Lung microvascular endothelial cell (primary cell): ENCODE data around the gene HTR3B. TPM values are rescaled to one million over a fixed set of nuclear protein-coding genes. Genes with fewer than 3 reads are reported as not detected.
A peak's percentile ranks its signal among the peaks of the same experiment; 100 is the strongest.
"Not testable (repeated sequence)": the region's sequence is repeated elsewhere in the genome, so short reads cannot be mapped to it uniquely, and the experiment has no call there.

Source experiments
- DNase-seq, 2 donors: peaks; one replicate each; pipeline versions ENCODE4 v3.0.0 to v3.0.0-alpha.2; 2010; ENCODE audit warnings: low read depth in 2 of 2
- total RNA-seq: library from RNA; depleted of rRNA; stranded (reverse); fragments of >200 nt; gene quantifications from 2 replicates; pipeline ENCODE4 v1.2.1, GENCODE V29; 2014

The HTR3B gene
- total RNA-seq, 1 donor from 2014 or later = not detected

DNA sequence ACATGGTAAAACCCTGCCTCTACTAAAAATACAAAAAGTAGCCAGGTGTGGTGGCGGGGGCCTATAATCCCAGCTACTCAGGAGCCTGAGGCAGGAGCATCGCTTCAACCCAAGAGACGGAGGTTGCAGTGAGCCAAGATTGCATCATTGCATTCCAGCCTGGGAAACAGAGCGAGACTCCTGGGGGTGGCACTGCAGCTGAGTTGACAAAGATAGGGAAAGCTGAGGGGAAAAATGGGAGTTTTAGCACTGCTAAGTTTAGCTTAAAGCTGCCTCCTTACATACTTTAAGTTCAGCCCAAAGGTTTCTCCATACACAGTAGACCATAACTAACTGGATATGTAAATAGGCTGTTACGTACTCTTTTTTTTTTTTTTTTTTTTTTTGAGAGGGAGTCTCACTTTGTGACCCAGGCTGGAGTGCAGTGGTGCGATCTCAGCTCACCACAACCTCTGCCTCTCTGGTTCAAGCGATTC is 20.2 kb upstream of the HTR3B start:
- no peak for DNase-seq

DNA sequence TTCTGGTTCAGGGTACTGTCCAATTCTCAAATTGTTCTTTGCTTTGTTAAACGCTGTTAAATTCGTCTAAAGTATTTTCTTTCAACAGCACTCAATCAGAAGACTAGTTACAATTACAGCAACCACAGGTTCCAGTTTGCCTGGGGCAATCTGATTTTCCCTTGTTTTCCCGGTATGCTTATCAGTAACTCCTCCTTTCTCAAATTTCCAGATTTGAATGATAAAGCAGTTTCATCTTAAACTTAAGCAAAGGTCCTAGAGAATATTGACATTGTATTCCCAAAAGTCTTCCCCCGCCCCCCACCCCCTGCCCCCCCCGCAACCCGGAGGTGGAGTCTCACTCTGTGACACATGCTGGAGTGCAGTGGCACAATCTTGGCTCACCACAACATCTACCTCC is 18.7 kb upstream of the HTR3B start:
- DNase-seq = no peak

DNA sequence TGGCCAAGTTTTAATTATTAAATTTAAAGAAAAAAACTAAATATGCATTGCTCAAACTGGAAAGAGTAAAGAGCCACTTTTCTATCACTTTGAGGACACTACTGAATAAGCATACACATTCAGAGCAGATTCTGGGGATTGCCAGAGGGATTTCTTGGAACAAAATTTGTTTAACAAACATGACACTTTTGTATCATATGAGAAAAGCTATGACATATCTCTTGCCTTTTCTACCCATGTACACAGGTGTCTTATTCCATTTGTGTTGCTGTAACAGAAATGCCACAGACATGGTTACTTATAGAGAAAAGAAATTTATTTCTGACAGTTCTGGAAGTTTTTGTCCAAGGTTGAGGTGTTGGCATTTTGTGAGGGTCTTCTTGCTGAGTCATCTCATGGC is 15.7 kb upstream of the HTR3B start:
- DNase-seq = no peak

DNA sequence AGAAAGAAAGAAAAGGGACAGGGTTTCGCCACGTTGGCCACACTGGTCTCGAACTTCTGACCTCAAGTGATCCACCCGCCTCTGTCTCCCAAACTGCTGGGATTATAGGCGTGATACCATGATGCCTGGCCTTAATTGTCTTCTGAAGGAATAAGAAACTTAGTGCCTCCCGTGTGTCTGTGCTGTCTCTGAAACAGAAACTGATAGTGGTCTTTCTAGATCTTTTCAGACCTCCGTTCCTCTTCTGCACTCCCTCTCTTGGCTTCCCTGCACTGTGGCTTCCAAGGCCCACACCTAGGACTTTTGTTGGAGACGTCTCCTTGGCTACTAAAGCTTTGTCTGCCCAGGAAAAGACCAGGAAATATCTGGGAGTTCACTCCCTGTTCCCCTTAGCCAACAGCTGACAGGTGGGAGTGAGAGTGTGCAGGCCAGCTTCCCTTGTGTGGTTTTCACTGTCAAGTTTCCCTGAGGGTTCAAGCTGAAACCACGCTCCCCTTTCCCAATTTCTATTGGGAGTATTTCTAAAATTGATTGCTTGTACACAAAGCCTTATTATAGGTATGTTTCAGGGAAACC is 10.1 kb upstream of the HTR3B start:
- DNase-seq = no peak

DNA sequence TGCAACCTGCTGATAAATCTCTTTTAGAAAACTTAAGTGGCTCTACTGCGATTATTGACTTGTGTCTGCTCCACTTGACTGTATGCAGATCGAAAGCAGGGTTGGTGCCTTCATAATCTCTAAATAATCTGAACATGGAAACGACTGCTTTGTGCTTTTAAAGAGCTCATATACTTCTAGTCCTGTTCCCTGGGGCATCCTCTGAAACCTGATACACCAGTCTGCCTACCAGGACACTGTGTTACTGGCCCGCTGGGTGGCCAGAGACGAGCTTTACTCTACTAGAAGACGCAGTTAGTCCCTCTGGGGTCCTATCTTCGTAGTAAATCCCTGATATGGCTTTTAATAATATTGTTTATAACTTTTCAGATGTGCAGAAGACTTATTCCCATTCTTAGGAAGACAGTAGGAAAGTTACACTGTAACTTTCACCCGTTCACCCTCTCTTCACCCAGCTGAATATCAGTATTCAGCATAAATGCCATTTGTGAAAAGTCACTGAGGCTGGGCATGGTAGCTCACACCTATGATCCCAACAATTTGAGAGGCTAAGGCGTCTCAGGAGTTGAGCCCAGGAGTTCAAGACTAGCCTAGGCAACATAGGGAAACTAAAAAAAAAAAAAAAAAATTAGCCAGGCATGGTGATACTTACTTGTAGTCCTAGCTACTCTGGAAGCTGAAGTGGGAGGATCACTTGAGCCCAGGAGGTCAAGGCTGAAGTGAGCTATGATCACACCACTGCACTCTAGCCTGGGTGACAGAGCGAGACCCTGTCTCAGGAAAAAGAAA is 9.0 kb upstream of the HTR3B start:
- no peak for DNase-seq

DNA sequence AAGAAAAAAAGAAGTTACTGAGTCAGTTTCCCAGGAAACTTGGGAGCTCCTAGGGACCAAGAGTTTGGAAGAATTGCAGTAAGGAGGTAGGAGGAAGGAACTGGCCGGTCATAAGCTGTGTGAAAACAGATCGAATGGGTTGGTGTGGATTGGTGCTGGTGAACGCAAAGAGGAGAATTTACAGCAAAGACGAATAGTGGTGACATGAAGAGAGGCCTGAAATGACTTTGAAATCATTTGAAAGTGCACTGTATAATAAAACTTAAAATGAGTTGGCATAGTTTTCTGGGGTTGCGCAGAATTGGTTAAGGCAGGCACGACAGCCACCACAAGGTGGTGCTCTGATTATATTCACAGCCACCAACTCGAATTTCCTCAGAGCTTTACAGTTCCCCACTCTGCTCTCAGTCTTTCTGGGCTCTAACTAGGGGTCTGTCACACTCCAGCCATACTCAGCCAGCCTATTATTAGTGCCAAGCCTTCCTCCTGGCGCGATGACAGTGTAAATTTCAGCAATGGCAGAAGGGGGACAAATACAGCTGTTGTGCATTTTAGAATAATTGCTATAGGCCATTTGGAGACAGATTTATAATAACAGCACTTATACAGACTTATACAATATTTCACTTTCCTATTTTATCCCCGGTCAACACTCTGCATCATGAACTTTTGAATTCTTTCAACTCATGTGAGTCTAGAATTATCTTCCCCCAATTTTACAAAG is 8.3 kb upstream of the HTR3B start:
- peak; percentile 42 to 58 for DNase-seq

DNA sequence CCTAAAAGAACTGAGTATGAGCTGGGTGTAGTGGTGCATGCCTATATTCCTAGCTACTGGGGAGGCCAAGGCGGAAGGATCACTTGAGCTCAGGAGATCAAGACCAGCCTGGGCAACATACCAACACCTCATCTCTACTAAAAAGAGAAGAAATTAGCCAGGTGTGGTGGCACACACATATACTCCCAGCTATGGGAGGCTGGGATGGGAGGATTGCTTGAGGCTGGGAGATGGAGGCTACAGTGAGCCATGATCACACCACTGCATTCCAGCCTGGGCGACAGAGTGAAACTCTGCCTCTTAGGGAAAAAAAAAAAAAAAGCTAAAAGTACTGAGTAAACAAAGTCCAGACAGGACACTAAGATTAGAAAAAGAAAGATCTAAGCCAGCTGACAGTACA is 3.5 kb upstream of the HTR3B start:
- DNase-seq = no peak

DNA sequence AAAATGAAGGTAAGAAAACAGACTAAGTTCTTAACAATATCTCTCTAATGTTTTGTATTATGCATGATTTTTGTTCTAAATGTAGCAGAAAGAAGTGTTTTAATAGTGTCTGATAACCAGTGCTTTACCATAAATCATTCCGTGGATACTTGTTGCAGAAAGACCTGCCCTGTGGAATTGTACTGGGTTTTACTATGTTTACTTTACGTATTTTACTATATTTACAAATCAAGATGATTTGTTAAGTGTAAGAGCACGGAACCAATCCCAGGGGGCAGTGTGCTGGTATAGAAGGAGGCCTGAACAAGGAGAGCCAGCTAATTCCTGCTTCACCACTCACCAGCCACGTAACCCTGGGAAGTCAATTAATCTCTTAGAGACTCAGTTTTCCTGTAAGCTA is 1.4 kb downstream of the HTR3B start:
- DNase-seq = peak; percentile 11 to 21

DNA sequence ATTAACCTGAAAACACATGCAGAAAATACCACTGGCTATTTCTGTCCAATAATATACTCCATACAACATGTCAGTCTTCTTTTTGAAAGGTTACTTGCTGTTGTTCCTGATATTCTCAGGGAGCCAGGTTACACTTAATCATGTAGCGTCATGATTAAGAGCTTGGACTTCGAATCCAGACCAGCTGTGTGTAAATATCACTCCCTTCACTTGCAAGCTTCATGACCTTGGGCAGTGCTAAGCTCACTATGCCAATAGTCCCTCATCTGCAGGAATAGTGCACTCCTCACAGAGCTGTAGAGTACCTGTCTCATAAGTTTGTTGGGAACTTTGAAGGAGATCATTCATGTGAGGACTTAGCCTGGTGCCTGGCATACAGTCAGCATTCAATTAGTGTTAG is 1.9 kb downstream of the HTR3B start:
- no peak for DNase-seq

DNA sequence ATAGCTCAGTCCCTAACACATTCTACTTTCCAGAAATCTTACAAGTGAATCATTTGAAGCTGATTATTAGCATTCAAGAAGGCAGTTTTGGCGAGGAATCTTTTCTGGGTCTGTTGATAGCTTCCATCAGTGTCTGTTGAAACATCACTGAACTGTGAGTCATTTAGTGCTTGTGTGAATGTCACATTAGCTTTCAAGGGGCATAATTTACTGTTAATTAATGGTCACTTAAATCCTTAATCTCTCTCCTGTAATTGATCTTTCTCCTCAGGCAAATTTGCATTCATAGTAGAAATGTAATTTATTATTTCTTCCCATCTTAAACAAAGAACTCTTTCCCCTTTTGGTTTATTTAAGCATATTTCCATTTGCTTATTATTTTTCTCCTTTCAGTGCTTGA is 2.6 kb downstream of the HTR3B start:
- no peak for DNase-seq

DNA sequence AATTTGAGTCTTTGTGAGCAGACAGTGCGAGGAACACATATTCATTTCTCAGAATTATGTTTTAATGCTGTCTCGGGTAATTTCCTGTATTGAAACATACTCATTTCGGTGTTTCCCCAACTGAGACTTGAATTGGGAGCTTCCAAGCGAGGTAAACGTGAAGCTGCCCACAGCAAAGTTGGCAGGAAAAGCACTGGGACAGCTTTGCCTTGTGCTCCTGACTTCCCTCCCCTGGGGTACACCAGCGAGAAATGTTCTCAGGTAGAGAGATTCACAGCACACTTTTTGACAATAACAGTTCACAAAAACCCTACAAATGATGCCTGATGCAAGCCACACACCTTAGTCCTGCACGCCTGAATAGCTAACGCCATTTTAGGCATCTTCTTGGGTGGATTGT is 3.1 kb downstream of the HTR3B start:
- DNase-seq = no peak

DNA sequence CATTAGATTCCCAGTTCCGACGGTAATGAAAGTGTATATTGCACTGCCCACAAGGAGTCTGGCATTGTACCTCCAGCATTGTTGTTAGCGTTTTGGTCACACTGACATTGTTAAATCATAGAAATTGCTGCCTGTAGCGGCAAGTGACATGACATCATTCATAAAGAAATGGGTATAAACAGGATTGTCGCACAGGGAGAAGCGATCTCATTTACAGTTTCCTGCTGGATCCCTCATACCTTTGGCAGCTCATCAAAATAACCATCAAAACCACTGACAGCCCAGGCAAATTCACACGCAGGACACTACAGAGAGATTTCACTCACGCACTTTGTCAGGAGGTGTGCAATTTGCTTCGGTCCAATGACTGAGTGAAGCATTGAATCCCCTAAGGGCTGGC is 3.5 kb downstream of the HTR3B start:
- DNase-seq = no peak

DNA sequence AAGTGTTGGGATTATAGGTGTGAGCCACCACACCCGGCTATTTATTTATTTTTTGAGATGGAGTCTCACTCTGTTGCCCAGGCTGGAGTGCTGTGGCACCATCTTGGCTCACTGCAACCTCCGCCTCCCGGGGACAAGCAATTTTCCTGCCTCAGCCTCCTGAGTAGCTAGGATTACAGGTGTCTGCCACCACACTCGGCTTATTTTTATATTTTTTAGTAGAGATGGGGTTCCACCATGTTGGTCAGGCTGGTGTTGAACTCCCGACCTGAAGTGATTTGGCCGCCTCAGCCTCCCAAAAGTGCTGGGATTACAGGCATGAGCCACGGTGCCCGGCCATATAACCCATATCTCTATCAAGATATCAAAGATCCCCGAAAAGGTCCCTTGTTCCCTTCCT is 6.9 kb downstream of the HTR3B start:
- not testable (repeated sequence) for DNase-seq

DNA sequence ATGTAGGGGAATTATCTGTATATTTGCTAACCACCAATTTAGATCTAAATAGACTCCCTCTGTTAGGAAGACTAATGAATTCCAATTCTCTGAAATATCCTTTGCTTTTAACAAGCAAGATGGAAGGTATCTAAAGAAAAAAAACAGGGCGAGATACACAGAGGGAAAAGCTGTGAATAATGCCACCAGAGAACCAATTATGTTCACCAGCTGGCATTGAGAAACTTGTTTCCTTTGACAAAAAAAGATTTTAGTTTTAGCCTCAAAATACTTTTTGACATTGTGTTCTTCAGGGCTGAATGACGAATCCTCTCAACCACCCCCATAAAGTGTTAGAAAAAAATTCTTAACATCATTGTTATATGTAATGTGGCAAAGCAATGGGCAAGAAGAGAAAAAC is 19.0 kb downstream of the HTR3B start:
- no peak for DNase-seq

DNA sequence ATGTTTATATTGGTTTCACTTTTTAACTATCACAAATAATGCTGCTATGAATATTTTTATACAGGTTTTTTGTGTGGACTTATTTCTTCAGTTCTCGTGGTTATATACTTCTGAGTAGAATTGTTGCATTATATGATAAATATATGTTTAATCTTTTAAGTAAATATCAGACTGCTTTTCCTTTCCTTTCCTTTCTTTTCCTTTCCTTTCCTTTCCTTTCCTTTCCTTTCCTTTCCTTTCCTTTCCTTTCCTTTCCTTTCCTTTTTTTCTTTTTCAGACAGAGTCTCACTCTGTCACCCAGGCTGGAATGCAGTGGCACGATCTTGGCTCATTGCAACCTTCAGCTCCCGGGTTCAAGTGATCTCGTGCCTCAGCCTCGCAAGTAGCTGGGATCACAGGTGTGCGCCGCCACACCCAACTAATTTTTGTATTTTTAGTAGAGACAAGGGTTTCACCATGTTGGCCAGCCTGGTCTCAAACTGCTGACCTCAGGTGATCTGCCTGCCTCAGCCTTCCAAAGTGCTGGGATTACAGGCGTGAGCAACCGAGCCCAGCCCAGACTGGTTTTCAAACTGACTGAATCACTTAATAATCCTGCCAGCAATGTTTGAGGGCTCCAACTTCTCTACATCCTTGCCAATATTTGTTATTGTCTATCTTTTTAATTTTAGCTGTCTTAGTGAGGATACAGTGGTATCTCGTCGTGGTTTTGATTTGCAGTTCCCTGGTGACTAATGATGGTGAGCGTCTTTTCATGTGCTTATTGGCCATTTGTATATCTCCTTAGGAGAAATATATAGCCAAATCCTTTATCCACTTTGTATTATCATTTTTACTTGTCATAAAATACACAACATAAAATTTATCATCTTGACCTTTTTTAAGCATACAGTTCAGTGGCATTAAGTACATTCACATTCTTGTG is 21.9 kb downstream of the HTR3B start:
- DNase-seq = no peak

DNA sequence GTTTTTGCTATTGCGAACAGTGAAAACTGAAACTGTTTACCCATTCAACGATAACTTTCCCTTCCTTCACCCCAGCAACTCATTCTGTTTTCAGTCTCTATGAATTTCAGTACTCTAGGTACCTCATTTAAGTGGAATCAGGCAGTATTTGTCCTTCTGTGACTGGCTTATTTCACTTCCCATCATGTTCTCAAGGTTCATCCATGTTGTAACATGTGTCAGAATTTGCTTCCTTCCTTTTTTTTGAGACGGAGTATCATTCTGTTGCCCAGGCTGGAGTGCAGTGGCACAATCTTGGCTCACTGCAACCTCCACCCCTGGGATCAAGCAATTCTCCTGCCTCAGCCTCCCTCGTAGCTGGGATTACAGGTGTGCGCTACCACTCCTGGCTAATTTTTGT is 23.7 kb downstream of the HTR3B start:
- no peak for DNase-seq

DNA sequence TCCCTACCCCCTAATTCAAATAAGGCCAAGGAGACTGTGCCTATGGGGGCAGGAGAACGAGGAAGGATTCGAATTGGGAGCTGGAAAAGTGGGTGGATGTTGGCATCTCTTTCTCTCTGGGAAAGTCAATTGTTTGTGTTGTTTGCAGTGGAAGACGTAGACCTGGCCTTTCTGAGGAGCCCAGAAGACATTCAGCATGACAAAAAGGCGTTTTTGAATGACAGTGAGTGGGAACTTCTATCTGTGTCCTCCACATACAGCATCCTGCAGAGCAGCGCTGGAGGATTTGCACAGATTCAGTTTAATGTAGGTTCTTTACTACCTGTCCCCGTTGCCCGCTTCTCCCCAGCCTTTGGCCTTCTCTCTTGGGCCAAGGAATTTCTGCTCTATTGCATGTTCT is 28.2 kb downstream of the HTR3B start:
- DNase-seq = no peak

DNA sequence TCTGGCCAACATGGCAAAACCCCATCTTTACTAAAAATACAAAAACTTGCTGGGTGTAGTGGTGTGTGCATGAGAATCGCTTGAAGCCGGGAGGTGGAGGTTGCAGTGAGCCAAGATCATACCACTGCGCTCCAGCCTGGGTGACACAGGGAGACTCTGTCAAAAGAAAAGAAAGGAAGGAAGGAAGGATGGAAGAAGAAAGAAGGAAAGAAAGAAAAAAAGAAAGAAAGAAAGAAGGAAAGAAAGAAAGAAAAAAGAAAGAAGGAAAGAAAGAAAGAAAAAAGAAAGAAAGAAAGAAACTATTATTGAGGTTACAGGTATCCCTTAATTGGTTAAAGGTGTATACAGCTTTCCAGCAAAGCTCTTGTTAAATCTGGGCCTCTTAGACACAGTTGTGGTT is 29.6 kb downstream of the HTR3B start:
- not testable (repeated sequence) for DNase-seq

DNA sequence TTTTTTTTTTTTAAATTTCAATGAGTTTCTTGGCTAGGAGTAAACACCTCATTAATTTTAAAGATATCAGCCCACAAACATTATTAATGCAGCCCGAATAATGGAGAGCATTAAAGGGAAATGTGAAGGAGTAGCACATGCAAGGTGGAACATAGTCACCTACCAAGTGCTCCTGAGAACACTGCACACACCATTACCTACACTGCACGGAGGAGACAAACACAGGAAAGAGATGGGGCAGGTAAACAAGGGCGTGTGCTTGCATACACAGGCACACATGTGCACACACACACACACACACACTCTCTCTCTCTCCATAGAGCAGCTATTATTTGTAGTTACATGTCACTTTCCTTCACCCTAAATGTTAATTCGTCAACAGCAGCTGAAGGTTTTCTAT is 30.2 kb downstream of the HTR3B start:
- DNase-seq = no peak

DNA sequence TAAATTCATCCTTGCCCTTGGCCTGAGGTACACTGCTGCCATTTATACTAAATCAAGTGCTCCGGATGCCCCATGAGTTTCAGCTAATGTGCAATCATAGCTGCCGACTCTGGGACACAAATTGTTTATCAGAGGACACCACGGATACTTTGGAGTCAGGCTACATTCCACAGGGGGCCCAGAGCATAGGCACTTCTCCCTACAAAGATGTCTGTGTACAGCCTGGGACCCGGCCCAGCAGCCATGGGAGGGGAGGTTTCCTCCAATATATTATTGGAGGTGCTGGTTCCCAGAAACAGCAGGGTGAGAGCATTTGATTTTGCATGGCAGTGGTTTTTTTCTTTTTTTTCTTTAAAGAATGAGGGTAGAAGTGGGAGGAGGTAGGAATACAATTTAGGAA is 31.3 kb downstream of the HTR3B start:
- DNase-seq = no peak

DNA sequence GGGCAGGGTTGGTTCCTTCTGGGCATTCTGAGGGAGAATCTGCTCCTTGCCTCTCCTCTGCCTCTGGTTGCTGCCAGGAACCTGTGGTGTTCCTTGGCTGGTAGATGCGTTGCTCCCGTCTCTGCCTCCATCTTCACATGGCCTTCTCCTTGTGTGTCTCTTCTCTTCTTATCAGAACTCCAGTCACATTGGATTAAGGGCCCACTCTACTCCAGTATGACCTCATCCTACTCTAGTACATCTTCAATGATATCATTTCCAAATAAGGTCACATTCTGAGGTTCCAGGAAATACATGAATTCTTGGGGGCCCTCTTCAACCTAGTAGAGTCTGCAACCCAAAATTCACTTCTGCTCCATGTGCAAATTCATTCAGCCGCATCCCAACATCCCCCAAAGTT is 33.3 kb downstream of the HTR3B start:
- no peak for DNase-seq

DNA sequence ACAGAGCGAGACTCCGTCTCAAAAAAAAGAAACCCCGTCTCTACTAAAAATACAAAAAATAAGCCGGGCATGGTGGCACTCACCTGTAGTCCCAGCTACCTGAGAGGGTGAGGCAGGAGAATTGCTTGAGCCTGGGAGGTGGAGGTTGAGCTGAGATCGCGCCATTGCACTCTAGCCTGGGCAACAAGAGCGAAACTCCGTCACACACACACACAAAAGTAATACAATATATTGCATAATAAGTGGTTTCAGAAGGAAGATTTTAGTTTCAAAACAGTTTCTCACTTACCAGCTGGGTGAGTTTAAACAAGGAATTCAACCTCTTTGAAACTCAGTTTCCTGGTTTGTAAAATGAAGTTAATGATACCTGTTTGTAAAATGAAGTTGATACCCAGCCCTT is 37.7 kb downstream of the HTR3B start:
- DNase-seq = no peak
